GM19452 (cell line): ENCODE results near the gene LMBRD2.
A peak's percentile ranks its signal among the peaks of the same experiment; 100 is the strongest.
"Not testable (repeated sequence)": the region's sequence is repeated elsewhere in the genome, so short reads cannot be mapped to it uniquely, and the experiment has no call there.

ENCODE experiments used
- ATAC-seq: cut with Tn5 transposase; IDR thresholded peaks from one replicate; pipeline ENCODE4 v1.9.1; 2021; ENCODE audit not compliant: unreplicated experiment

The LMBRD2 gene

GRCh38 chr5:36162810-36163486 is 11.3 kb upstream of the LMBRD2 start:
- ATAC-seq, result no peak

GRCh38 chr5:36161361-36161760 is 9.7 kb upstream of the LMBRD2 start:
- ATAC-seq, result no peak

DNA sequence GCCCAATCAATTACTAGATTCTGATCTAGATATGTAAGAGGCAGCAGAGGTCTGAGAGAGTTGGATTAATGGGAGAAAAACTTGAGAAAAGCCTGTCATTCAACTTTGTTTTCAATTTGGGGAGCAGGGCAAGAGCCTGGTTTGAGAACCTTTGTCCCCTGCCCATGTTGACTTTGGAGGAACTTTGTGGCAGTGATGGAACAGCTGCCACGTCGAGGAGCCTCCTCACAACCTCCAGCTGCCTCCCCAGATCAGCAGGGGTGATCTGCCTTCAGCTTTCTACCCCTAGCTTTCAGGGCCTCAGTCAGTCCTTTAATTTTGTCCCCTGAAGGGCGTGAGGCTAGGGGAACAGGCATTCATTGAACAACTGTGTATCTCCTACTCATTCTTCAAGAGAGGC is 8.9 kb upstream of the LMBRD2 start:
- no peak for ATAC-seq

DNA sequence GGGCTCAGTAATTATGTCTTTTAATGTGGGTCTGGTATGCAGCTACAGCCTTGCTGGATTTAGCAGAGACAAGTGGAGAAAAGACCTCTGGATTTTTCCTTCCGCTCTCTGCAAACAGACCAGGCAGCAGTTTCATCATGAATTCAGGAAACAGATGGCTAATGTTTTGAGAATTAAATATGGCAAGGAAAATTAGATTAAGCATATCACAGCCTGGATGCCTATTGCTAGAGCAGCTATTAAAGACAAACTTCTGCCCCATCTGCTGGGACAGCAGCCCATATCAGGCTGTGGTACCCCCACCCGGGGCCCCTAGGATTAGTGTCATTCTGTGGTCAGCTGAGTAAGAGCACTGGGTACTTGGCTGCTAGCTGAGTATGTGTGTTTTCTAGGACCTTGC is 6.5 kb upstream of the LMBRD2 start:
- ATAC-seq, result no peak

- no peak for ATAC-seq
These were observed 4.9 kb upstream of the LMBRD2 start for GRCh38 chr5:36156619-36157018.

DNA sequence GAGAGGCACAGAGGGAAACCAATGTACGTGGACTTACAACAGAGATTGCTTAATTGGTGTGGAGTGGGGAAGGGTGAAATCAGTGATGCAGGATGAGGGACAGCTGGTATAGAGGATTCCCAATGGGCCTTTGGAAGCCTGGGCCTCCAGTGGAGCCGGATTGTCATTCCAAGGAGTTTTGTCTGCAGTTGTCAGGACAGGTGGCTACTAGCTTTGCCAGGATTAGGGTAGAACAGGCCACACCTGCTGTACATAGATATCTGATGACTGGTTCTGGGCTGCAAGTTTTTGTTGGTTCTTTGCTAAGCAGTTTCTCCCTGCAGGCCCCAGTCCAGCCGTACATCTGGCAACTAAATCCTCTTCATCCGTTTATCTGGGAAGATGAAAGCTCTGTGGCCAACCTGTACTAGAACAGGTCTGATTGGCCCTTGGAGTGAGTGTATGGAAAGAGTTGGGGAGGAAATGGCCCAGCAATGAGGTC is 4.5 kb upstream of the LMBRD2 start:
- no peak for ATAC-seq

- ATAC-seq, result no peak
These were observed 3.6 kb upstream of the LMBRD2 start for GRCh38 chr5:36155291-36155690.

- ATAC-seq, result no peak
These were observed 2.0 kb upstream of the LMBRD2 start for GRCh38 chr5:36153726-36154125.

- ATAC-seq, result no peak
These were observed 1.6 kb upstream of the LMBRD2 start for GRCh38 chr5:36153298-36153677.

DNA sequence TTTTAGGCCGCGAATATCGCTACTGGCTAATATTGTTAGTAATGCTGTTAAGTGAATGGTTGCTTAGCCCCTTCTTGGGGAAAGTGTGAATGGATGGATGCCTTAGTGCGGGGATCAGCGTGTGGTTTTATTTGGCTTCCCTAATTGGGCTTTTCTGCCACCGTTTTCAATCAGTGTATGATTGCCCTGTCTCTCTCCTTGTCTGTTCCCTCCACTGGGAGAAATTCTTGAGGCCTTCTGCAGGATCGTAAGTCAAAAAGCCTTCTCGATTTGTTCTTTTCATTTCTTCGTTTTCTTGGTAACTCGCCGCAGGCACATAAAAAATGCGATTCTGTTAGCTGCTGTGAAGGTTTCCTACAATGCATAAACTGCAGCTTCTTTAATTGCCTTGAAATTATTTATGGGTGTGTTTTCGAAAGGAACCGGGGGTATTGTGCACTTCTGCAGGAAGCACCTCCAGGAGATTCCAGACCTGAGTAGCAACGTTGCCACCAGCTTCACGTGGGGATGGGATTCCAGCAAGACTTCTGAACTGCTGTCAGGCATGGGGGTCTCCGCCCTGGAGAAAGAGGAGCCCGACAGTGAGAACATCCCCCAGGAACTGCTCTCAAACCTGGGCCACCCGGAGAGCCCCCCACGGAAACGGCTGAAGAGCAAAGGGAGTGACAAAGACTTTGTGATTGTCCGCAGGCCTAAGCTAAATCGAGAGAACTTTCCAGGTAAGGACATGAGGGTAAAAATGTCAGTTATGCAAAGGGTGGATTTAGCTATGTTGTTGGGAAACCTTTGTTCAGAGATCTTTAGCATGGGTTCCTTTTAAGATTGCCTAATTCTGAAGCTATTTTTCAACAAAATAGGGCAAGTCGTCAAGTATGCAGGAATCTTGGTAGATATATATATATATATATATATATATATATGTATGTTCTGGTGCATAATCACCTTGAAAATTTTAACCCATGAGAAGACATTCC is 924 bp upstream of the LMBRD2 start:
- peak; percentile 0 for ATAC-seq

DNA sequence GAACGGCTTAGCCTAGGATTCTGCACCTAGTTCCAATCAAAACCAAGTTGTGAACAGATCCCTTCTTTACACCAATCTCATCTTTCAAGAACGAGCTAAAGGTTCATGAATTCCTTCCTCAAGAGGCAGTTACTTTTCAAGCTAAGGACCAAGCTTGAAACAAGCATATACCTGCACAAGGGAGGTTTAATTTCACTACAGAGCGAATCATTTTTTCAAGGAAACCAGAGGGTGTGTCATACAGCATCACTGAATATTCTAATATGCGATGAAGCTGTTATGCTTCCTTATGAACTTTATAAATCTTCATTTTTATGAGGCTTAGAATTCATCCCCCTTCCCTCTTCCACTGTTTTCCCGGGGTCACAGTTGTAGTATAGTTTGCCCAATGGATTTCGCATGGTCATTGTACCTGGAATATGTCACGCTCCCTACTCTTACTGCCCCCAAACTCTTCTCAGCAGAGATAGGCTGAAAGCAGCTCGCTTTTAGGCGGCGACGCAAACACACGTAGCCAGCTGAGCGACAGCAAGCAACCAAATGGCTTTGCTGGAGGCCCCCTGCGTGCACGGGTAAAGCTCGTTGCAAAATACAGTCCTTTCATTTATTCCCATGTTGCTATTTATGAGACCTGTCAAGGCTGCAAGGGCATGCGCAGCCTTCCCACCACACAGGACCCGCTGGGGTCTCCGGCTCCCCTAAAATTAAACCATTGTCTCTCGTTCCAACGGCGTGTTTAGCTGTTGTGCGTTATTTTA is 832 bp downstream of the LMBRD2 start:
- ATAC-seq, result peak; percentile 24

DNA sequence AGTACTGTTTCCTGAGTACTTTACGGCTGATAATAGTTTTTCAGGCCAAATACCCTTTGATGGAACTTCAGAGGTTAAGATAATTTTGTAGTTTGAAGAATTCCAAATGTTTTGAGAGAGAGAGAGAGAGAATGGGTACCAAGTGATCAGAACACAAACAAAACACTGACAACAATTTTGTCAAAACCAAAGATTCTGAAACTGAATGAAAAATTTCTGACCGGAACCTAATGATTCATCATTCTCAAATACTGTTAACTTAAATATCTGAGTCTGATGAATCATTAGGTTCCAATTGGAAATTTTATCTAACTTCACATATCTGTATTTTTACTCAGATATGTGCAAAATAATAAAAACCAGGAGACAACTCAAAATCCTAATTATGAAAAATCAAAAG is 4.0 kb downstream of the LMBRD2 start:
- no peak for ATAC-seq

- ATAC-seq, result no peak
These were observed 5.3 kb downstream of the LMBRD2 start for GRCh38 chr5:36146390-36146789.

DNA sequence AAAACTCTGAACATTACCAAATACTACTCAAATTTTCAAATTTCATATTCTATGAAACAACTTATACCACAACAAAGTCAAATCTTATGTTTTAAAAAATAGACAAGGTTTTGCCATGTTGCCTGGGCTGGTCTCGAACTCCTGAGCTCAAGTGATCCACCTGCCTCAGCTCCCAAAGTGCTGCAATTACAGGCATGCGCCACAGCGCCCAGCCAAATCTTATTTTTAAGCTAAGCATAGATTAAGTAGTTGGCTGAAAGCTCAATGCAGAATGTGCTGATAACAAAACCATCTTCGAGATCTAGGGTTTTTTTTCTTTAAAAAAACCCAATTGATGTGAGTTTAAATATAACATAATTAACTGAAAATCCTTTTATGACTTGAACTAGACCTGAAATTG is 6.4 kb downstream of the LMBRD2 start:
- no peak for ATAC-seq

GRCh38 chr5:36138900-36139683 is 12.6 kb downstream of the LMBRD2 start:
- ATAC-seq, result no peak

- no peak for ATAC-seq
These were observed 15.1 kb downstream of the LMBRD2 start for GRCh38 chr5:36136581-36136980.

GRCh38 chr5:36135988-36136387 is 15.7 kb downstream of the LMBRD2 start:
- no peak for ATAC-seq

DNA sequence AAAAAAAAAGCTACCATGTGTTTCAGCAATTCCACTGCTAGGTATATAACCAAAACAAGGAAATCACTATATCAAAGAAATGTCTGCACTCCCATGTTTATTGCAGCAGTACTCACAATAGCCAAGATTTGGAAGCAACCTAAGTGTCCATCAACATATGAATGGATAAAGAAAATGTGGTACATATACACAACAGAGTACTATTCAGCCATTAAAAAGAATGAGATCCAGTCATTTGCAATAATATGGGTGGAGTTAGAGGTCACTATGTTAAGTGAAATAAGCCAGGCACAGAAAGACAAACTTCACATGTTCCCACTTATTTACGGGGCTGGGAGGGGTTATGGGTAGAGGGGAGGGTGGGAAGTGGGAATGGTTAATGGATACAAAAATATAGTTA is 18.7 kb downstream of the LMBRD2 start:
- not testable (repeated sequence) for ATAC-seq

GRCh38 chr5:36129666-36130065 is 22.0 kb downstream of the LMBRD2 start:
- not testable (repeated sequence) for ATAC-seq

DNA sequence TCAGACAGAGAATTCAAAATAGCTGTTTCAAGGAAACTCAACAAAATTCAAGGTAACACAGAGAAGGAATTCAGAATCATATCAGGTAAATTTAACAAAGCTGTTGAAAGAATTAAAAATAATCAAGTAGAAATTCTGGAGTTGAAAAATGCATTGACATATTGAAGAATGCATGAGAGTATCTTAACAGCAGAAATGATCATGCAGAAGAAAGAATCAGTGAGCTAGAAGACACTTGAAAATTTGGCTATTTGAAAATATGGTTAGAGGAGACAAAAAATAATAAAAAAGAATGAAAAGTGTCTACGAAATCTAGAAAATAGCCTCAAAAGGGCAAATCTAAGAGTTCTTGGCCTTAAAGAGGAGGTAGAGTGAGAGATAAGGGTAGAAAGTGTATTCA is 22.9 kb downstream of the LMBRD2 start:
- no peak for ATAC-seq

GRCh38 chr5:36125868-36126267 is 25.8 kb downstream of the LMBRD2 start:
- ATAC-seq, result no peak
